RPMI8226 (cell line): ENCODE measurements around the gene RALGPS2.
"Not testable (repeated sequence)": the region's sequence is repeated elsewhere in the genome, so short reads cannot be mapped to it uniquely, and the experiment has no call there.

Experiments used
- DNase-seq: peaks from one replicate; pipeline ENCODE4 v3.0.0-alpha.2; 2015

RALGPS2 gene

GRCh38 chr1:178792394-178792793 is 67.3 kb downstream of the RALGPS2 start:
- DNase-seq, result no peak

- no peak for DNase-seq
Observed at GRCh38 chr1:178796013-178796412, 71.0 kb downstream of the RALGPS2 start.

- no peak for DNase-seq
Observed at GRCh38 chr1:178797590-178797989, 72.5 kb downstream of the RALGPS2 start.

- no peak for DNase-seq
Observed at GRCh38 chr1:178798232-178798861, 73.3 kb downstream of the RALGPS2 start.

- DNase-seq, result no peak
Observed at GRCh38 chr1:178802873-178803272, 77.8 kb downstream of the RALGPS2 start.

- DNase-seq, result no peak
Observed at GRCh38 chr1:178806665-178807300, 81.7 kb downstream of the RALGPS2 start.

DNA sequence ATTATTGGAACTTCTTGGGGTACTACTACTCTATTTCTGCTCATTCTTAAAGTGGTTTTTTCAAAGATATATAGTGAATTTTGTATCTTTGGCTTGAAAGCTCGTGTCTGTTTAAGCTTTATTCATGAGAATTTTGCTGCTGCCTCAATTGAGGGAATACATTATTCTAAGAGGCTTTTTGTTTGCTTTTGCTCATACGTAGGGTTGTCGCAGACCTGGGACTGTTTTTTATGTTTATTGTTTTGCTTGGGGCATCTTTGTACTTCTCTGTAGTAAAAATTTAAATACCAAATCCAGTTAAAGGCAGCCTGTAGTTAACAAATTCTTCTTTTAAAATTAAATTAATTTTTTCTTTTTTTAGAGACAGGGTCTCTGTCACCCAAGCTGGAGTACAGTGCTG is 83.5 kb downstream of the RALGPS2 start:
- no peak for DNase-seq

- no peak for DNase-seq
Observed at GRCh38 chr1:178810585-178810984, 85.5 kb downstream of the RALGPS2 start.

GRCh38 chr1:178818416-178818815 is 93.4 kb downstream of the RALGPS2 start:
- no peak for DNase-seq

GRCh38 chr1:178819123-178819522 is 94.1 kb downstream of the RALGPS2 start:
- DNase-seq, result no peak

DNA sequence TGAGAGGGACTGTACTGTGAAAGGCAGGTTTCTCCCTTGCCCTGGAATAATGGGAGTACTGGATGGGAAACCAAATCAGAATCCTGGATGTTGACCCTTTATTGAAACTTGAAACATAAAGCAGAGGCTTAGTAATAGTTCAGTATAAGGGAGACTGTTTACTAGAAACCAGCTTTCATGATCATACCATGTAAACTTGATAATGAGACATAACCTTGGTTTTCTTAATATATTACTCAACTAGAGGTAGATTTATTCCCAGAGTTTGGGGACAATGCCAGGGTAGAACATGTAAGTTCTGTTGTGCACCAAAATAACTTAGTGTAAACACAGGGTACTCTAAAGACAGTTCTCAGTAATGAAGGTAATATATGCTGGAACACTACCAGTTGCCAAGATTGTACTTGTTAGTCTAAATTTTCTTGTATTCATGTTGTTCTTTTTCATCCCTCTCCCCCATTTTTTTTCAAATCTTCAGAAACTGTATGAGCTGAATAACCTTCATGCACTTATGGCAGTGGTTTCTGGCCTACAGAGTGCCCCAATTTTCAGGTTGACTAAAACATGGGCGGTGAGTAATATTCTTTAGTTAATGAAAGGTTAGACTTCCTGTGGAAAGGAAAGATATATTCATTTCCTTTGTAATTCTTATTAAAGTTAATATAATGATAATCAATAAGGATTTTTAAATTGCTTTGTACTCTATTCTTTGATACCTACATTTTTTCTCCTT is 96.3 kb downstream of the RALGPS2 start:
- DNase-seq, result no peak

GRCh38 chr1:178825167-178825566 is 100.1 kb downstream of the RALGPS2 start:
- no peak for DNase-seq

DNA sequence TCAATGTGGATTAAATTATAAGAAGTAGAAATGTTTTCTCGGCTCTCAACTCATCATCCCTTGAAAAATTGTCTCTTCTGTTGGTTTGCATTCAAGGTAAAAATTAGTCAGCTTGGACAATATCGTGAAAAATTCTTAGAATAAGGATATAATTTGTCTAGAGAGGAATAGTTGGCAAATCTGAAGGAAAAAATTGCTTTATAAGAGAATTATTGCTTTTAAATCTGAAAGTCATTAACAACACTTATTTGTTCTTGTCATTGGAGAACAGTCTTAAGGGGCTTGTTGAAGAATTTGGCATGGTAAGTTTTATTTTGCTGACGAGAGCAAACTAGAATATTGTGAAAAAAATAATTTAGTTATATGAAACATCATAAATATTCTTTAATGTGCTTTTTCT is 119.4 kb downstream of the RALGPS2 start:
- no peak for DNase-seq

- DNase-seq, result no peak
Observed at GRCh38 chr1:178846306-178846705, 121.3 kb downstream of the RALGPS2 start.

GRCh38 chr1:178847396-178847849 is 122.4 kb downstream of the RALGPS2 start:
- no peak for DNase-seq

- DNase-seq, result not testable (repeated sequence)
Observed at GRCh38 chr1:178847919-178848318, 122.9 kb downstream of the RALGPS2 start.

DNA sequence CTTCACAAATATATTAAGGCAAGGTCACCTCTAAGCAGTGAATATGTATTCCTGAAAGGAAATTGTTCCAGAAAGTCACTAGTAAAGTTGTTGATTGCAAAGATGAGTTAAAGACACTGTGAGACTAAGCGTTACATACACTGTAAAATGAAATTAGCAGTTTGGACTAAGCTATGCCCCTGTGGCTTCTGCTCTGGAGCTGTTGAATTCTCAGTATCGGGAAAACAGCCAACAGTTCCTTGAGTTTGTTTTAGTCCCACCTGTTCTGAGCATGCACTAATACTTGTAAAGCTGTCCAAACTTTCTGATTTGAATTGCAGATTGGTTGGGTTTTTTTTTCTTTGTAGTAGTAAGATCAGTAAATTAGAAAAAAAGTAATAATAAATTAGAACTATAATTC is 124.9 kb downstream of the RALGPS2 start:
- no peak for DNase-seq

GRCh38 chr1:178857126-178857525 is 132.1 kb downstream of the RALGPS2 start:
- DNase-seq, result no peak

DNA sequence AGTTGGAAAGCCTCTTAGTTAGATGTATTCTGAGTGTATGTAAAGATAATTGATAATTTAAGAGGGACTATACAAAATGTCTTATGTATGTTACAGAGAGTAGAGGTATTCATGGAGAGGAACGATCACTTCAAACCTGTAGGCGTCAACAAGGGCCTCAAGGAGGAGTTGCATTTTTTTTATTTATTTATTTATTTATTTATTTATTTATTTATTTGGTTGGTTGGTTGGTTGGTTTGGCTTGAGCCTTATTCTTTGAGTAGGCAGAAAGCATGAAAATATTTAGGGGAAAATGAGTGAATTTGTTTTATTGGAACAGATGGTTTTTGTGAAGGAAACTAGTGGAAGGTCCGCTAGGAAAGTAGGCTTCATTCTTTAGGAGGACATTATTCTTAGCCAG is 137.4 kb downstream of the RALGPS2 start:
- no peak for DNase-seq

DNA sequence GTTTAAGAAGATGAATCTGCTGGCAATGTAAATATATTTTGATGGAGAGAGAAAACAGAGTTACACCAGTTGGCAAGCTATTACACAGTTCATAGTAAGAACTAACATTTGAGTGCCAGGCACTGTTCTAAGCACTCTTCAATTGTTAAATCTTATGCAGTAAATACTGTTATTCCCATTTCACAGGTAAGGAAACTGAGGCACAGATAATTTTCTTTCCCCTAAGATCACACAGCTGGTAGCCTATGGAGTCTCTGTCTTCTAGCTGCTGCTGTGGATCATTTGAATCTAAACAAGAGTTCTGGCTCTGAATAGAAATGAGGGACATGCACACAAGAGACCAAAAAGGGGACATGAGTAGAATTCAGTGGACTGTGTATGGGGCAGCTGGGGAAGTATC is 137.8 kb downstream of the RALGPS2 start:
- no peak for DNase-seq

- DNase-seq, result no peak
Observed at GRCh38 chr1:178864326-178864725, 139.3 kb downstream of the RALGPS2 start.

GRCh38 chr1:178867670-178868069 is 142.6 kb downstream of the RALGPS2 start:
- DNase-seq, result no peak

GRCh38 chr1:178868706-178869105 is 143.7 kb downstream of the RALGPS2 start:
- no peak for DNase-seq

DNA sequence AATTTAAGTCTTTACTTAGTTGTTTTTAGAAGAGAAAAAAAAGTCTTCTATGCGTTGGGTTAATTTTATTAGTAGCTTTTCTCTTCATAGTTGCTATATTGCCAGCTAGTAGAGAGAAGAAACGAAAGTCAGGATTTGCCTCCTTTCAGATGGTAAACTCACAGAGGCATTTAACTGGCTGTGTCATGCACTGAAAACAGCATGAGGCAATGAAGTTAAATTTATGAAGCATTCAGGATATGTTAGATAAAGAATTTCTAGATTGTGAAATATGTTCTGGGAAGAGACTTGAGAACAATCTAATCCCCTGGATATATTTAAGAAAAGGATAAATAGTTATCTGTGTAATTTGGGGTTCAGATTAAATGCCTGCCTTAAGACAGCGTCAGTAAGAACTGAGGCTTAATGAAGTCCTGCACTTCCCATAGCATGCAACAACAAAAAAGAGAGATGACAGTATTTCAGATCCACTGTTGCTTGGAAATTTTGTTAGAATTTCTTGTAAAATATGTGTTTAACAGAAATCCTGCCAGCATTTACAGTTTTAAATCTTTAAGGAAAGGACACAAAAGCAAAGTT is 144.2 kb downstream of the RALGPS2 start:
- DNase-seq, result no peak
